Measurements from ENCODE around the gene TIMM13. TPM values are rescaled to one million over a fixed set of nuclear protein-coding genes. Genes with fewer than 3 reads are reported as not detected.

The TIMM13 gene
- total and polyA plus RNA-seq, 2 of the 8 experiments (the other 6 are each of a cell fraction or from before 2014, with no cell fraction given), result 270 to 275 TPM

GRCh38 chr19:2392366-2392765 lies 35.0 kb downstream of the TIMM13 start:
- Histone ChIP-seq H3K4me1 (replicated peaks in 1 of 4; ENCODE audit: control insufficient read depth in 3 of 4, insufficient read depth in 4 of 4, low read length in 3 of 4) (no peaks in the 10 kb centered on the region), H2BK5ac (ENCODE audit: low read depth, low read length) (no peak overlapping the region), H3K79me1 (ENCODE audit: low read depth, low read length) (no peaks in the 10 kb centered on the region), H3K27ac (ENCODE audit: low read depth, low read length) (no peak overlapping the region), H4K20me1 (replicated peaks in 1 of 2; ENCODE audit: control insufficient read depth in 1 of 2, insufficient read depth in 2 of 2, low read length in 2 of 2) (no peaks in the 10 kb centered on the region), H4K91ac (replicated peaks; ENCODE audit: insufficient read length, low read length) (no peak overlapping the region), H4K5ac (ENCODE audit: insufficient read length, low read depth, low read length) (no peak overlapping the region), H3K4me2 (ENCODE audit: insufficient read depth in 1 of 2, low read depth in 2 of 2, low read length in 2 of 2) (no peak overlapping the region), H2BK12ac (ENCODE audit: low read depth, low read length) (no peak overlapping the region), H3K27me3 (replicated peaks in 1 of 4; ENCODE audit: control insufficient read depth in 3 of 4, extremely low read depth in 1 of 4, insufficient read depth in 3 of 4, low read length in 3 of 4) (no peaks in the 10 kb centered on the region; a peak in 1 of 7 replicates), H2BK120ac (replicated peaks; ENCODE audit: low read depth, low read length) (no peak overlapping the region), H2BK20ac (ENCODE audit: low read length) (no peak overlapping the region), H3K18ac (ENCODE audit: extremely low read depth, low read length) (no peak overlapping the region), H3K9me3 (ENCODE audit: insufficient read depth in 2 of 2, low read depth in 1 of 2, low read length in 1 of 2) (no peaks in the 10 kb centered on the region), H2AK5ac (ENCODE audit: low read depth, low read length) (no peak overlapping the region), H3K79me2 (ENCODE audit: control insufficient read depth in 1 of 2, insufficient read depth in 2 of 2, low read length in 2 of 2) (no peaks in the 10 kb centered on the region), H3K9ac (replicated peaks in 1 of 4; ENCODE audit: extremely low read depth in 1 of 4, low read depth in 3 of 4, low read length in 3 of 4) (no peak overlapping the region), H3K36me3 (ENCODE audit: control insufficient read depth in 2 of 4, insufficient read depth in 4 of 4, low read length in 3 of 4) (no peaks in the 10 kb centered on the region), H3K23ac (ENCODE audit: insufficient read length) (no peak overlapping the region), H2BK15ac (ENCODE audit: low read length) (no peak overlapping the region), H3K4me3 (ENCODE audit: extremely low read depth in 1 of 4, insufficient read depth in 2 of 4, low read depth in 3 of 4, low read length in 4 of 4) (no peak overlapping the region), H4K8ac (ENCODE audit: extremely low read depth, insufficient read depth, low read length) (no peak overlapping the region; the same call in 1 of the 2 replicates), H3K56ac (replicated peaks; ENCODE audit: insufficient read length, low read depth, low read length) (no peak overlapping the region), H2AFZ (ENCODE audit: low read length) (no peak overlapping the region), H3K14ac (ENCODE audit: insufficient read length) (no peak overlapping the region), H3K23me2 (ENCODE audit: low read depth, low read length) (no peaks in the 10 kb centered on the region), H3K4ac (replicated peaks; ENCODE audit: insufficient read length, low read depth, low read length) (no peak overlapping the region)
- FAIRE-seq (no peak), DNase-seq (ENCODE audit: low read depth in 1 of 2, low spot score in 2 of 2) (no peak)
- no peak for TF ChIP-seq HDAC6 (IDR thresholded peaks at IDR 0.05; ENCODE audit: low read depth, low read length)
- TF ChIP-seq SUZ12 (IDR thresholded peaks at IDR 0.05; ENCODE audit: low read length), result no peak
- TF ChIP-seq EGR1 (IDR thresholded peaks at IDR 0.05; ENCODE audit: borderline replicate concordance, low read depth, low read length), result no peak
- 67% methylated on average over 7 of the region's 7 CpGs; no CpG with 5 or more reads in 1 of the 2 experiments for WGBS, 2 experiments (ENCODE audit: extremely low coverage in 1 of 2, insufficient coverage in 1 of 2, insufficient read length in 1 of 2, insufficient replicate concordance in 2 of 2, low coverage in 1 of 2, low lambda C conversion rate in 2 of 2, missing lambda C conversion rate in 1 of 2)
- POLR2A ChIA-PET (ENCODE audit: partially characterized antibody), result interaction anchor here (1.1 to 2.7 kb wide), 2 partner anchors 31 to 117 kb away, joined by 4 to 6 read pairs; no protein-coding TSS in a partner anchor
- CTCF ChIA-PET (ENCODE audit: partially characterized antibody), result interaction anchor here (0.9 to 3.6 kb wide), 22 partner anchors 11 to 358 kb away, joined by 3 to 29 read pairs (median 4); partner anchors contain the start of gene LSM7

All from H1 (cell line).